HG03139 (cell line): ENCODE measurements around the gene PALB2.
"Not testable (repeated sequence)": the region's sequence is repeated elsewhere in the genome, so short reads cannot be mapped to it uniquely, and the experiment has no call there.

Experiments
- ATAC-seq: cut with Tn5 transposase; IDR thresholded peaks from one replicate; pipeline ENCODE4 v1.9.1; 2021; ENCODE audit not compliant: unreplicated experiment

The PALB2 gene

DNA sequence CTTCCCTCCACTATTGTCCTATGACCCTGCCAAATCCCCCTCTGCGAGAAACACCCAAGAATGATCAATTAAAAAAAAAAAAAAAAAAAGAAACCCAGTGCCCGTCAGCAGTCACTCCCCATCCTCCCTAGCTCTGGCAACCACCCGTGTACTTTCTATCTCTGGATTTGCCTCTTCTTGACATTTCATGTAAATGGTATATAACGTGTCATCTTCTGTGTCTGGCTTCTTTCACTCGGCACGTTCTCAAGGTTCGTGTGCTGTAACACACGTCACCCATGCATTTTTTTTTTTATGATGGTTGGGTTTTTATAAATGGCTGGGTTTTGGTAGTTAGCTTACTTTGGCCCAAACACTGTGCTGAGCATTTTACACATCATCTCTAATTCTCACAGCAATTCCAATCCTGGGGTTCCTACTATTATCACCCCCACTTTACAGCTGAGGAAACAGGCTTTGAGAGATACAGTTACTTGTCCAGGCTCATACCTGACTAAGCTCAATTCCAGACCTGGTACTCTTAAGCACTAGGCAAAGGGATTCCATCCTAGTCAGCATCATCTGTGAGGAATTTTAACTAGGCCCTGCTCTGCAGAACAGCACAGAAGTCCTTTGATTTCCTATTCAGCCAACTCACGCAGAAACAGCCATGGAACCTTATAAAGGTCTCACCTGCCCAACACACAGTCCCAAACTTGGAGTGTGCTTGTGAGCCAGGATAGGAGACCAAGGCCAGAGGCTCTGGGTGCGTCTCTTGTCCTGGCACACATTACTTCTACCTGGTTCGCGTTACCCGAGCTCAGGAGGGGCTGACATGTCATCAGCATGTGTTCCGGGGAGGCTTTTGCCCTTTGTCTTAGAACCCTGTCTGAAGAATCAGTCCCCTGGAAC lies 56.7 kb downstream of the PALB2 start:
- ATAC-seq = no peak

DNA sequence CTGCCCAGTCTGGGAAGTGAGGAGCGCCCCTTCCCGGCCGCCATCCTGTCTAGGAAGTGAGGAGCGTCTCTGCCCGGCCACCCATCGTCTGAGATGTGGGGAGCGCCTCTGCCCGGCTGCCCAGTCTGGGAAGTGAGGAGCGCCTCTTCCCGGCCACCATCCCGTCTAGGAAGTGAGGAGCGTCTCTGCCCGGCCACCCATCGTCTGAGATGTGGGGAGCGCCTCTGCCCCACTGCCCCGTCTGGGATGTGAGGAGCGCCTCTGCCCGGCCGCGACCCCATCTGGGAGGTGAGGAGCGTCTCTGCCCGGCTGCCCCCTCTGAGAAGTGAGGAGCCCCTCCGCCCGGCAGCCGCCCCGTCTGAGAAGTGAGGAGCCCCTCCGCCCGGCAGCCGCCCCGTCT lies 57.8 kb downstream of the PALB2 start:
- ATAC-seq = not testable (repeated sequence)

DNA sequence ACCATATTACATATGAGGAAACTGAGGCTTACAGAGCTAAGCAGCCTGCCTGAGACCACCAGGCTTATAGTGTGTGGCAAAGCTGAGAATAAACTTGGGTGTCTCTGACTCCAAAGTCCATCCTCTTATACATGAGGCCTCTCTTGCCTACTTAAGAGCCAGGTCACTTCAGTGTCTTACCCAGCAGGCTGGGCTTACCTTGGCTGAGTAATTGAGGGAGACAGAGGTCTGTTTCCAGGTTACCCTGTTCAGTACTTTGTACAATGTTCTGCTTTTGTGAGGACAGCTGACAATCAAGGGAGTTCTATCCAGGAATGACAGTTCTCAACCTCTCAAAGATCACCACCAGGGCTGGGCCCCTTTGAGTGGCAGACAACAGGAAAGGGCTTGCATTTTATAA lies 59.3 kb downstream of the PALB2 start:
- ATAC-seq = no peak

DNA sequence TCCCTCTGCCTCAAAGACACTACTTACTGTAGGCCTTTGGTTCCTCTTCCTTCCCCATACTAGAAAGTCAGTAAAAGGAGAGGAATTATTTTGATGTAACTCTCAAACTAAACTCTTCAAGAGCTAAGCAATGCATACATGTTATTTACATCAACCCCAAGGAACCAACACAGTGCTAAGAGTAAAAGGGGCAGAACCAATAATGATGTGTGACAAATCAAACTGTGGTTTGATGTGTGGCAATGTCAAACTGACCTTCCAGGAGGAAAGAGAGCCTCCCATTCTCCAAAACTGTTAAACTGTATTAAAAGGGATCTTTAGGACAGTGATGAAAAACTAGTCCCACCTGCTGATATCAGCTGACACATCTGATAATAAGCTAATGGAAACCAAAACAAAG lies 60.7 kb downstream of the PALB2 start:
- ATAC-seq = no peak

DNA sequence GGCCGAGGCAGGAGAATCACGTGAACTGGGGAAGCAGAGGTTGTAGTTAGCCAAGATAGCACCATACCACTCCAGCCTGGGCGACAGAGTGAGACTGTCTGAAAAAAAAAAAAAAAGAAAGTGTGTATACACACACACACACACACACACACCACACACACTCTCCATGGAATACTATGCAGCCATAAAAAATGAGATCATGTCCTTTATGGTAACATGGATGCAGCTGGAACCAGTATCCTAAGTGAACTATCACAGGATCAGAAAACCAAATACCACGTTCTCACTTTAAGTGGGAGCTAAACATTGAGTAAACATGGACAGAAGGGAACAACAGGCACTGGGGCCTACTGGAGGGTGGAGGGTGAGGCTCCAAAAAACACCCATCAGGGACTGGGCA lies 61.7 kb downstream of the PALB2 start:
- ATAC-seq = no peak

DNA sequence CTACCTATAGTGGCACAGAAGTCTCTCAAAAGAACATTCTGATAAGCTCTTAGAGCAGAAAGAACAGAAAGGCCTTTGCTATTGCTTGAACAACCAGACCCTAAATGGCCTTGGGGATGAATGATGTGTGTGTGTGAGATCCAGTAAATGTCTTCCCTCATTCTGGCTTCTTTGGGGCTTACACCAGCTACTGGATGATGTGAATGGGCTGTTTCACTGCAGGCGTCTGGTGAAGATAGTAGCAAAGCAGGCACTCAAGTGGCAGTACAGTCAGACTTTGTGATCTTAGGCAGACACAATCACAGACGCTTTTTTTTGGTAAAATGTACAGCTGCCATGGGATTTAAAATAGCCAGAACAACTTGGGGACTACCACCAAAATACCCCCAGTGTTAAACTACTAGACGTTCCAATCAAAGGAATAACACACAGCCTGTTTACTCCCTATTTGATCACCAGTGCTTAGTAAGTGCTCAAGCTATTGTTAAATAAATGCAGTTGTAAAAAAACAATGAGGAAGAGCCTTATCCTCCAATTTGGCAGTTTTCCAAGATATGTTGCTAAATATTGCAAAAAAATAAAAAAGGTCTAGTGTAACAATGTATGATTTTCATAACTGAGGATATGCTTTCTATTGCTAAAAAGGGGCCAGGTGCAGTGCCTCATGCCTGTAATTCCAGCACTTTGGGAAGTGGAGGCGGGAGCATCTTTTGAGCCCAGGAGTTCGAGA lies 62.8 kb downstream of the PALB2 start:
- no peak for ATAC-seq

DNA sequence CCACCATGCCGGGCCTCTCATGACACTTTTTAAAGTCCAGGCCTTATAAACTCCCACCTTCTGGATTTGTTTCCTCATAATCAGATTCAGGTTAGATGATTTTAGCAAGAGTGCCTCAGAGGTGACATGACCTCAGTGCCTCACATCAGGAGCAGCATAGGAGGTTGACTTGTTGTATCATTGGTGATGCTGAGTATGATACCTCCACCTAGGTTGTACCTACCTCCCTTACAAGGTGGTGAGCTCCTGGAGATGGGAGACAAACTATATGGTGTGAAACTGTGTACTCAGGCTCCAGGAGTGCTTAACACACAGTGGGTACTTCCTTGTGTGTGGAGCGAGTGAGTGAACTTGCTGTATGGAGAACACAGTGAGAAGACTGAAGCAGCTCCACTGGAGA lies 63.6 kb downstream of the PALB2 start:
- ATAC-seq = no peak

DNA sequence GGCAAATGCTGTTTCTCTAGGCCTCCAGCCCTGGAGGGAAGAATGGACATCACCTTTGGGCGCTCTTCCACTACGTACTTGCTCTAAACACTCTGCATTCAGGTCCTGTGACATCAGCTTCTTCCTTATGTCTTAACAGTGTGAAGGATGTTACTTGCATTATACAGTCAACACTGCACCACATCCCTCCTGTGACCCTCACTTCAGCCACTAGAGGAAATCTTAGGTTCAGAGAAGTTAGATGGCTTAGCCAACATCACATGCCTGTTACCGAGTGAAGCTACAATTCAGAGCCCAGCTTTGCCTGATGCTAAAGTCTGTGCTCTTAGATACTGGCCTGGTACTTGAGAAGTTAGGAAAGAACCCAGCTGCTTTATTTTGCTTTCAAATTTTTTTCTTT lies 65.3 kb downstream of the PALB2 start:
- no peak for ATAC-seq

DNA sequence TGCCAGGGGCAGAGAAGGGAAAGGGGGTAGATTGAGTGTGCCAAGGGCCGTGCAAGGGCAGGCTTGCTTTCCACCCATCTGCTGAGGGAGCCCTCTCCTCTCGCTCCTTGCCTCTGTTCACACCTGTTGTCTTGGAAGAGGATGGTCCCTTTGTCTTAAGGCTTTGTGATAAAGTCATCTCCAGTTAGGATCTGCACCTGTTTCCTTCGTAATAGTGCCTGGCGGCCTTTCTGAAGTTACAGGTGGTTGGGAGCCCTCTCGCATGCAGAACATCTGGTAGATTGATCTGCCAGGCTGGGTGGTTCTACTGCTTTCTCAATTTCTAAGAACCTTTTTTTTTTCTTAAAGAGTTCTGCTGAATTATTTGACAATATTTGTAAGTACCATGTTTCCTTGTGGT lies 67.3 kb downstream of the PALB2 start:
- no peak for ATAC-seq

DNA sequence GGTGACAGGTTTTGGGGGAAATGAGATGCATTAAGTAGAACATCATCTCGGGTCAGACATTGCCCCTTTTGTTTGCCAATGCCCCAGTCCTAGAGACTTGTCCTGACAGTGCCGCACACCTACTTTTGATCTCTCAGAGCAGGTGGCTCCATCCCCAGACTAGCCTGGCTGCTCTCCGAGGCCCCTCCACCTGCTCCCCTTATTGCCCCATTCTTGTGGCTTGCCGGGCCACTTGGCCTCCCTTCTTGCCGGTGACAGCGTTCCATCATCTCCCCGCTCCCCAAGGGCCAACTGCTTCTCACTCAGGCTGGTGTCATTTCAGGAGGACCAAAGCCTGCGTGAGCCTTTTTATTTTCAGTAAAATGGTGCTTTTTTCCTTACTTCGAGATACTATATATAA lies 68.7 kb downstream of the PALB2 start:
- no peak for ATAC-seq

DNA sequence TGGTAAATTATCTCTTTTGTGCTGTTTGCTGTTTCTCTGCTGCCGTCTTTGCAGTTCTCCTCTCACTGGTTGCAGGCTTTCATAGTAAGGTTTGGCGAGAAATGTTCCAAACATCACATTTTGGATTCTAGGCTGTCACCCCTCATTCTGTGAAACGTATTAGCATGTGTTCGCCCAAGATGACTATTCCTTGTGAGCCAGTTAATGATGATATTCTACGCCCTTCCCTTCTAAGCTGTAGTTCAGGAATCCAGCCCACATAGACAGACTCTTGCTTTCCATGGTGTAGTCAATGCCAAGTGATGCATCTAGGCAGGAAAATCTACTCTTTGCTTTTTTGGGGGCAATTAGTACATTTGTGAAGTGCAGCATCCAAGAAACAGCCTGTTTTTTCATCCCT lies 69.2 kb downstream of the PALB2 start:
- ATAC-seq = no peak

DNA sequence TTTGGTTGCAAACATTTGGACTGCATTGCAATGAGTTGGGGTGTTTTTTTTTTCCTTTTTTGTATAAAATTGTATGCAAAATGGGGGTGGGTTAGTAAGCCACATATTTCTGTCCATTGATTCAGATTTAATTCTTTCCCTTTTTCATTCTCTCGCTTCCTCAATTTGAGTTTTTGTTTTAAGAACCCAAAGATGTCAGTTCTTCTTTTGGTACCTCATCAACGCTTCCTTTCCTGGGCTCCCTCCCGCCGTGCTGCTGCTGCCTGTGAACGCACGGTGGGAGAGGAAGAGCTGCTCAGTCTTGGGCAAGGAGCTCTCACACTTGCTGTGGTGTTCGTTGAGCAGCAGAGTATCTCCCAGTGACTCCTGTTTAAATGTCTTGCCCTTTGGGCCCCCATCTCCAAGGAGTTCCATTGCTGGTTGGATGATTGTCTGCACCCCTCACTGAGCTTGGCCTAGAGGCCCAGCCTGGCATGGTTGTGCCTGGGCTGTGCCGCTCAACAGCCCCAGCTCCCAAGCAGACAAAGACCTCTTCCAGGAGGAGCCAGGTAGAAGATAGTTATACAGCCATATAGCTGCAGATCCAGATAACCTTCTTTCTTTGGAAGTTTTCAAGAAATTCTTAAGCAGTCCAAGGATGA lies 70.0 kb downstream of the PALB2 start:
- ATAC-seq = no peak

DNA sequence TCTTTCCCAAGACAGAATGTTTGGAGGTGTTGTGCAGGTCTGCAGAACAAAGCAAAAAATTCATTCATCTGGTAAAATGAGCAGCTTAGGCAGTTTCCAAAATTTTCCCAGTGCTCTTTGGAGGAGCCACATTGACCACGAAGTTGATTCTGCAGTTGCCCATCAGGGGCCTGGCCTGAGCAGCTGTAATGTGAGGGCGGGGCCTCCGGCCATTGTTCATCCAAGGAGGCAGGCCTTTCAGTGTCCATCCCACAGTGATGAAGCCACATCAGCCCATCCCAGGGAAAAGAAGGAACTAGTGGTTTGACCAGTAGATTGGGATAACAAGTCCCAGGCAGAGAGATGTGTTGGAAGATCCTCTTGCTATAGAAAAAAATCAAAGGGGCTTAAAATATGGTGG lies 73.5 kb downstream of the PALB2 start:
- no peak for ATAC-seq

DNA sequence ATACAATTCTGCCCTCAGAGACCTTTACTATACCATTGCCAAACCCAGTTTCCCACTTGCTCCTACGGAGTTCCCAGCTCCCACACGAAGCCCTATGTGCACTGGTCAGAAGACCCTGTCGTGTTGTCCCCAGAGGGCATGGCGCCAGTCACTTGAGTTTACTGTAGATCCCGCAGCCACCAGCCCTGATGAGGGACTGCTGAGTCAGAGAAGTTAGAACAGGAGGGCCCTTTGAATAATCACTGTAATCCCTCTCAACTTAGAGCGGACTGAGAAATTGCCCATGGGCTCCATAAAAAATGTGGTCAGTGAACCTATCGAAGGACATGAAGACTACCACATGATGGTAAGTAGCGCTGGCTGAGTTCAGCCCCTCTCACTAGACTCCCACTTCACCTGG lies 74.4 kb downstream of the PALB2 start:
- no peak for ATAC-seq

DNA sequence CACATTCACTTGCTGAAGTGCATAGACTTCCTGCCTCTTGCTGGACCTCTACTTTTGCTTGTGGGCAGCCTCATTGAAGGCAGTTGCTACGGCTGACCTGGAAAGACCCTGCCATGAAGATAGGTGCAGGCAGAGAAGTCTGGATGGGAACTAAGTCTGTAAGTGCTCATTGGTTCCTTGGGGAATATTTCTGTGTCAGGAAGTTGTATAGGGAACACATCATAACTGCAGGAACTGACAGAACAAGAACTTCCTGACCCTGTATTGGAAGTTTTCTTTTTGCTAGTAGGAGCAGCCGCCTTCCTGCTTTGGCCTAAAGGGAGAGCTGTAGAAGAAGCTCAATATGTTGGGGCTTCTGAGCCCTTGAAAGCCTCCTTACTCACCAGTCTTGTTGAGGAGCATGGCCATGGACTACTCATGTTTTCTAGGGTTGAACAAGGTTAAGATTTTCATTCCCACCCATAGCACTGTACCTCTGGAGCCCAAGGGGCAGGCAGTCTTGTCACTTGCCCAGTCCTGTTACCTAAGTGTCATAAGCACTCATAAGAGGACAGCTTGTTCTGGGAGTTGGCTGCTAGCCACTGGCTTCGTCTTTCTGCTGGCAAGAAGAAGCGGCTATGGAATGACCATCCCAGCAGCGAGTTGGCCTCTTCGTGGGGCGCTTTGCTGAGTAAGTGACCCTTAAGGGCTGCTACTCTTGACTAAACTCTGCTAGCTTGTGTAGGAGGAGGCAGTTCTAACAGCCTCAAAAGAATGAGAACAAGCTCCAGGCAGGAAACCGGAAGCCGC lies 76.3 kb downstream of the PALB2 start:
- no peak for ATAC-seq

DNA sequence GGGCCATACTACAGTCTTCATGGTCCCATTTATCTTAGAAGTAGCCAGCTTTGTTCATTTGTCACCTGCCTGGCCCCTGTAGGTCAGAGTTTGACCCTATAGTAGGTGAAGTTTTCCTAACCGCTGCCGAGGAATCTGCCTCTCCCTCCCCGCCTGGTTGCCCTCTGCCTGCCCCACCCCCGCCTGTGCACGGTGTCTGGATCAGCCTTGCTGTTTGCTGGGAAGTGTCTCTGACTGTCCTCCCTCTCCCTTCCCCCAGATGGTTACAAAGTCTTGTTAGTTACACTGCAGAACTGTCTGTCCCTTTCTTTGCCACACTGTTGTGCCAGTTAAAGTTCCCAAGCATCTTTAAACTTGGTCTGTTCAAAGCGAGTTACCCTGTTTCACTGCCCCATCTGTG lies 77.9 kb downstream of the PALB2 start:
- no peak for ATAC-seq

DNA sequence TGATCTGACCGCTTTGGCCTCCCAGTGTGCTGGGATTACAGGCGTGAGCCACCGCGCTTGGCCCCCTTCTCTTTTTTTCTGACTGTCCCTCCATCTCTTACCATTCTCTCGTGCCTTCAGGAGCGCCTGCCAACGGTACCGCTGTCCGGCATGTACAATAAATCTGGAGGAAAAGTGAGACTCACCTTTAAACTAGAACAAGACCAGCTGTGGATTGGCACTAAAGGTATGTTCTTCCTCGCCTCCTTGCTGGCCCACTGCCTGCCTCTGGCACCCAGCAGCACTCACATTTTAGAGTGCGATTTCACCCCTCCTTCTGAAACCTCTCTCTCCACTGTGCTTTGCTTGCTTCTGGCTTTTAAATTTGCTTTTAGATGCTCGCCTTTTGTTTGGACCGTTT lies 78.6 kb downstream of the PALB2 start:
- no peak for ATAC-seq

DNA sequence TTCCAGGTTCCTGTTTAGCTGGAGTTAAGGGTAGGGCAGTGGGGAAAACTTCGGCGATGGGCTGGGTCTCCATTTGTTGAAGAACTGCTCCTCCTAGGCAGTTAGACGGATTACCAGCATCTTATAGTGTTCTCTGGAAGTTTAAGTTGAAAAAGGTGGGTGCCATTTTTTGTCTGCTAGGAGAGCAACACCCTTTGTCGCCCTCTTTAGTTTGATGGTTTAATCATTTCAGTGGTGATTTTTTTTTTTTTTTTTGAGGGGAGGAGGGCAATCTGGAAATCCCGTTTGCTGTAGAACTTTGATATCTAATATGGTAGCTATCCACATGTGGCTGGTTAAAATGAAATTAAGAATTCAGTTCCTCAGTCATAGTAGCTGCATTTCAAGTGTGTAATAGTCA lies 79.5 kb downstream of the PALB2 start:
- ATAC-seq = no peak

DNA sequence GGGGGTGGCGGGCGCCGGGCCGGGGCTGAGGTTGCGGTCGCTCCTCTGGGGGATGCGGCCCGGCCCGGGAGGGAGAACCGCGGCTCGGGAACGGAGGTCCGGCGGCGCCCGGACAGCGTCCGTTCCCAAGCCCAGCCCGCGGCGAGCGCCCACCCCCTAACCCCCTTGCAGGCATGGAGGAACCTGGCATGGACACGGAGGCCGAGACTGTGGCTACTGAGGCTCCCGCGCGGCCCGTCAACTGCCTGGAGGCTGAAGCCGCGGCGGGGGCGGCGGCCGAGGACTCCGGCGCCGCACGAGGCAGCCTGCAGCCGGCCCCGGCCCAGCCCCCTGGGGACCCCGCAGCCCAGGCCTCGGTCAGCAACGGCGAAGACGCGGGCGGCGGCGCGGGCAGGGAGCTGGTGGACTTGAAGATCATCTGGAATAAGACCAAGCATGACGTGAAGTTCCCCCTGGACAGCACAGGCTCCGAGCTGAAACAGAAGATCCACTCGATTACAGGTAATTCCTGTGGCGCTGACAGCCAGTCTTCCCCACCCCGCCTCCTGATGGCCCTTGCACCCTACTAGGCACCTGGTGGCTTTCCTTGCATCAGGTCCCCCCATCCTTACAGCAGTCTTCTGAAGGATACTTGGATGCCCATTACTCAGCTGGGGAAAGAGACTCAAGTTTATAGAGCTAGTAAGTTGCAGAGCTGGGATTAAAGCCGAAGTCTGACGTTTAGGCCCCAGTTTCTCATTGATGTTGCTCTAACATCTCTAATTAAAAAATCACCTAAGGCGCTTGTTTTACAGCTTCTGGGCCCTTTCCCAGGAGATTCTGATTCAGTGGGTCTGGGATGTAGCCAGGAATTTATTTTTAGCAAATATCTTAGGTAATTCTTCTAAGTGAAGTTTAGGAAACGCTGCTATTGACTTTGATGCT lies 83.1 kb downstream of the PALB2 start:
- ATAC-seq = no peak
